ENCODE data around the gene TMC6.
"Not testable (repeated sequence)": the region's sequence is repeated elsewhere in the genome, so short reads cannot be mapped to it uniquely, and the experiment has no call there.

Gene TMC6, protein sequence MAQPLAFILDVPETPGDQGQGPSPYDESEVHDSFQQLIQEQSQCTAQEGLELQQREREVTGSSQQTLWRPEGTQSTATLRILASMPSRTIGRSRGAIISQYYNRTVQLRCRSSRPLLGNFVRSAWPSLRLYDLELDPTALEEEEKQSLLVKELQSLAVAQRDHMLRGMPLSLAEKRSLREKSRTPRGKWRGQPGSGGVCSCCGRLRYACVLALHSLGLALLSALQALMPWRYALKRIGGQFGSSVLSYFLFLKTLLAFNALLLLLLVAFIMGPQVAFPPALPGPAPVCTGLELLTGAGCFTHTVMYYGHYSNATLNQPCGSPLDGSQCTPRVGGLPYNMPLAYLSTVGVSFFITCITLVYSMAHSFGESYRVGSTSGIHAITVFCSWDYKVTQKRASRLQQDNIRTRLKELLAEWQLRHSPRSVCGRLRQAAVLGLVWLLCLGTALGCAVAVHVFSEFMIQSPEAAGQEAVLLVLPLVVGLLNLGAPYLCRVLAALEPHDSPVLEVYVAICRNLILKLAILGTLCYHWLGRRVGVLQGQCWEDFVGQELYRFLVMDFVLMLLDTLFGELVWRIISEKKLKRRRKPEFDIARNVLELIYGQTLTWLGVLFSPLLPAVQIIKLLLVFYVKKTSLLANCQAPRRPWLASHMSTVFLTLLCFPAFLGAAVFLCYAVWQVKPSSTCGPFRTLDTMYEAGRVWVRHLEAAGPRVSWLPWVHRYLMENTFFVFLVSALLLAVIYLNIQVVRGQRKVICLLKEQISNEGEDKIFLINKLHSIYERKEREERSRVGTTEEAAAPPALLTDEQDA

GRCh38 chr17:78128551-78129350 lies at the start of gene TMC6:
TSS of gene TMC6 (minus strand) at chr17:78128755. CDS start at chr17:78126832, 1,923 bp downstream.
- peak in 2 of 4 experiments; percentile 55 to 72 for DNase-seq

DNA sequence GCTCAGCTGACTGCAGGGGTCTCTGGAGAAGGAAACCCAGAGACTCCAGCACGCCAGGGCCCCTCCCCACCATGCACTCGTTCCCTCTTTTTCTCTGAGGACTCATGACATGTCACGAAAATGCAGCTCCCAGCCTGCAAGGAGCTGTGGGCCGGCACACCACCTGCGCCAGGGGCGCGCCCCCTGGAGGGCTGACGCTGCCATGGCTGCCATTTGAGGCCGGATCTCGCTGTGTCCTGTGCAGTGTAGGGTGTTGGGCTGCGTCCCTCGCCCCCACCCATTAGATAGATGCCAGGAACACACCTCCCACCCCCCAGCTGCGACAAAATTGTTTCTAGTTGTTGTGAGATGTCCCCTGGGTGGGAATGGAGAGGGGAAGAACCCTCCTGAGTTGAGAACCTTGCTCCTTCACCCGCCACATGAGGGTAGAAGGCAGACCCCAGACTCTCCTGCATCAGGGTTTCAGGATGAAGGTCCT lies 48.0 kb upstream of the TMC6 start:
- DNase-seq = peak; percentile 56 to 71 (median 62)

DNA sequence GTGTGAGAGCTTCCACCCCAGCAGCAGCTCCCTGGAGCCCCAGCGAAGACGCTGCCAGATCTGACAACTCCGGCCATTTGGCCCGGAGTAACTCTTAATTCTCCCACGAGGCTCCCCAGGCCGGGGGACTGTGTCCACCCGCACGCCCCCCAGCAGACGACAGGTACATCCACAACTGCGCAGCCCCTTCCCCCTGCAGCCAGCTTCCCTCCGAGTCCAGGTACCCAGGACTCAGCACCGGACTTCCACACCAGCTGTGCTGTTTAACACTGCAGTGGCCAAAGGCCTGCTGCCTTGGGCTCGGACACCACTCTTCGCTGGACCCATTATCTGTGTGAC lies 47.1 kb upstream of the TMC6 start:
- no peak for DNase-seq

DNA sequence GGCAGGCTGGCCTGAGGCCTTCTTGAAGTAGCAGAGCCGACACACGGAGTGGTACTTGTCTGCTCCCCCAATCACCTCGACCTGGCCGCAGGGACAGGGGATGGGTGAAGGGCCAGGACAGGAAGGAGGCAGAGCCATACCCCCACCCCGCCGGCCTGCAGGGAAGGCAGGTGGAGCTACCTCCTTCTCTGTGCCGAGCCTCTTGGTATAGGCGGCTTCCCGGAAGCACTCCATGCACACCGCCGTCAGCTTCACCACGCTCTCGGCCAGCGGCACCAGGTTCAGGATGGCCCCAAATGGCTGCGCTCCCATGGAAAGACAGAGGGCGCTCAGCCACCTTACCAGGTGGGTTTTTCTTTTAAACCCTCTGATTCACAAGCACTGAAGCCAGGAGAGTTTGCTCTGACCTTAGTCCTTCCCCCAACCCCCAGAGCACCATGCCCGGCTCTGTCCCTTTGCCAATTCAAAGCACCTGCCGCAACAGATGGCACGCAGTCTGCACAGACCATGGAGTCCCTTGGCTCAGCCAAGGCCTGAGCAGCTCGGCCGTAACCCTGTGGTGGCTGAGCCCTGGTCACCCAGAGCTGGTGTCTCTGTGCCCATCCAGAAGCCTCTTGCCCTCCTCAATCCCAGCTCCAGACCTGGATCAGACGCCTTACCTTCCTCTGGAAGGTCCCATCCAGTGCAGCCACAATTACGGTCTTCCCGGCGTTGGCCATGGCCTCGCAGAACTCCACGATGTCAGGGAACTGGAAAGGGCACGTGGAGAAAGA lies 46.5 kb upstream of the TMC6 start:
- DNase-seq = no peak

GRCh38 chr17:78174346-78174869 lies 45.9 kb upstream of the TMC6 start:
- DNase-seq = no peak

DNA sequence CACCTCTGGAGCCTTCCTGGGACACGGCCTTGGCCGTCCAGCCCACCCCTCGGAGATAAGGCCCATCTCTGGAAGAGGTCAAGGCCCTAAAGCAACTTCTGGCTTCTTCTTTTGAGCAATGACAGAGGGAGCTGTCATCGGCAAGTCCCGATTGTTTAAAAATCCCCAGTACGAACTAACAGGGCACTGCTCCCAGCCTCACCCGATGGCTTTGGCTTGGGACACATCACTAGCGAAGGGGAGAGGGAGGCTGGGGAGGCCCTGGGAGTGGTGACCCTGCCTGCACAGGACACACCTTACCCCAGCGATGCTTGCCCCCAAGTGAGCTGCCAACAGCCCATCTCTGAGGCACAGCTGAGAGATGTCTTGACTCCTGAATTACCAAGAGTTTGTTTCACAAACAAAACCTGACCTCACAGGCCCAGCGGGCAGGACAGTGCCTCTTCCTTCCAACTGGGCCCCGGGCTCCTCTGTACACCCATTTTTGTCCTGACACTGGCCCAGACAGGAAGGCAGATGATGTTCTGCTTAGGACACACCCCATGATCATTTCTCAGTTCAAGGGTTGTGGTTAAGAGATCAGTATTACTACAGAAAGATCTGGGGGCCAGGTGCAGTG lies 44.7 kb upstream of the TMC6 start:
- DNase-seq = no peak

DNA sequence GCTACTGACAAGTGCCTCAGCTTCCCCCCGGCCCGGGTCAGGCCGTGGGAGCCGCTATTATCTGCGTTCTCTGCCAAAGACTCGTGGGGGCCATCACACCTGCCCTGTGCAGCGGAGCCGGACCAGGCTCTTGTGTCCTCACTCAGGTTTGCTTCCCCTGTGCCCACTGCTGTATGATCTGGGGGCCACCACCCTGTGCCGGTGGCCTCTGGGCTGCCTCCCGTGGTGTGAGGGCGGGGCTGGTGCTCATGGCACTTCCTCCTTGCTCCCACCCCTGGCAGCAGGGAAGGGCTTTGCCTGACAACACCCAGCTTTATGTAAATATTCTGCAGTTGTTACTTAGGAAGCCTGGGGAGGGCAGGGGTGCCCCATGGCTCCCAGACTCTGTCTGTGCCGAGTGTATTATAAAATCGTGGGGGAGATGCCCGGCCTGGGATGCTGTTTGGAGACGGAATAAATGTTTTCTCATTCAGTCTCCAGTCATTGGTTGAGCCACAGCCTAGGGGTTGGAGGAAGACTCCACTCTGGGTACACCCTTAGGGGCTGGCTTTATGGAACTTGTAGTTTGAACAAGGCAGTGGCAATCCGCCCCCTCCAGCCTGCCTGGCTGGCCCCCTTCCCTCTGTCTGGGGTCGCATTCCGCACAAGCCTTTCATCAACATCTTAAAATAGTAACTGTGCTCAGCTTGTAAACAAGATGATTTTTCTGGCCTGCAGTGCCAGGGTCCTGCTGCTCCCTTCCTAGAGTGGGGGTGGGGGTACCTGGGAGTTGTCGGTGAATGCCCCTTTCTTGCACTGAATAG lies 43.9 kb upstream of the TMC6 start:
- no peak for DNase-seq

DNA sequence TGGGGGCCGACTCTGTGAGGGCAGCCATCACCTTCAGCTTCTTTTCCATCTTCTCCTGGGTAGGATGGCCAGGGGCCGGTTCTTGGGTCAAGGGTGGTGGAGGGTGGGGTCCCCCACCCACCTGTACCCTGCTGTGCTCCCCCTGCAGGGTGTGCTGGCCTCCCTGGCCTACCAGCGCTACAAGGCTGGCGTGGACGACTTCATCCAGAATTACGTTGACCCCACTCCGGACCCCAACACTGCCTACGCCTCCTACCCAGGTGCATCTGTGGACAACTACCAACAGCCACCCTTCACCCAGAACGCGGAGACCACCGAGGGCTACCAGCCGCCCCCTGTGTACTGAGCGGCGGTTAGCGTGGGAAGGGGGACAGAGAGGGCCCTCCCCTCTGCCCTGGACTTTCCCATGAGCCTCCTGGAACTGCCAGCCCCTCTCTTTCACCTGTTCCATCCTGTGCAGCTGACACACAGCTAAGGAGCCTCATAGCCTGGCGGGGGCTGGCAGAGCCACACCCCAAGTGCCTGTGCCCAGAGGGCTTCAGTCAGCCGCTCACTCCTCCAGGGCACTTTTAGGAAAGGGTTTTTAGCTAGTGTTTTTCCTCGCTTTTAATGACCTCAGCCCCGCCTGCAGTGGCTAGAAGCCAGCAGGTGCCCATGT lies 43.2 kb upstream of the TMC6 start:
- not testable (repeated sequence) for DNase-seq

GRCh38 chr17:78170692-78171590 lies 42.4 kb upstream of the TMC6 start:
- DNase-seq = no peak

DNA sequence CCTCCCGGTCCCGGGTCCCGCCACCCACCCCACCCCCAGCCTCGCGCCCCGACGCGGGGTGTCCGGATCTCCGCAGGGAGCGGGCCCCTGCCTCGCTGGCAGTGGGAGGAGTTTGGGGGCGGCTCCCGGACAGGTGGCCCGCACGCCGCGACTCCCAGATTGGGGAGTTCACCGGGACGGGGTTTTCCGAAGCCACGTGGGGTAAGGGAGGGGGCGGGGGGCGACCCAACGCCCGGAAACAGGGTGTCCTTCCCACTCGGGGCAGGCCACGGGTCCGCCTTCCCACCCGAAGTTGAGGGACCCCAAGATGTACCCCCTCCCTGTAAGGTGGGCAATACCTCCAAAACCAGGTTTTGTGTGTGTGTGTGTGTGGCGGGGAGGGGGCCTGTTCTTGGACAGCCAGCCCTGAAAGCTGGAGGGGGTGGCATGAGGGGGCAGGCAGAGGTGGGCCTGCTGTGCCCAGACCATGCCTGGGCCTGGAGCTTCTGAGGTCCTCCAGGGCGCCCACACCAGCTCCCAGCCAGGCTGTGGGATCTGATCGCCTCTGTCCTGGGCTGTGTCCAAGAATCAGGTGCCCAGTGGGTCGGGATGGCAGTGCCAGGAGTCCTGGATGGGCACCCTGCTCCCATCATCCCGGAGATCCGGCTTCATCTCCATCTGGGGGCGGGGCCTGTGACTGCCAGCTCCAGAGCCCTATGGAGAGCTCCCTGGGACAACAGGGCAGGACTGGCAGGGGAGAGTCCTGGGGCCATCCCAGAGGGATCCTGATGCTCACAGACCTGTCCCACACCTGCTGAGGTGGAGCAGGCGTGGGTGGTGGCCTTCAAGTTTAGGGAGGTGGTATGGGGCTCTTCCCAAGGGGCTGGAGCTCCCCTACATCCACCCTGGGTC lies 40.6 kb upstream of the TMC6 start:
- peak in 1 of 4 experiments; percentile 28 for DNase-seq

GRCh38 chr17:78168242-78168902 lies 39.8 kb upstream of the TMC6 start, which contains the start of gene SYNGR2:
TSS of gene SYNGR2 (plus strand) at chr17:78168581. CDS start at chr17:78168617, 36 bp downstream.
- DNase-seq = peak; percentile 60 to 91 (median 69)

GRCh38 chr17:78166416-78166815 lies 37.9 kb upstream of the TMC6 start:
- DNase-seq = no peak

GRCh38 chr17:78164748-78165607 lies 36.4 kb upstream of the TMC6 start:
- DNase-seq = no peak

GRCh38 chr17:78163881-78164747 lies 35.6 kb upstream of the TMC6 start:
- DNase-seq = no peak

GRCh38 chr17:78159575-78160158 lies 31.1 kb upstream of the TMC6 start:
- DNase-seq = no peak

Data from activated naive CD4-positive, alpha-beta T cell (primary cell).